Measurements from ENCODE around the gene BACH1. TPM values are rescaled to one million over a fixed set of nuclear protein-coding genes. Genes with fewer than 3 reads are reported as not detected.
A peak's percentile ranks its signal among the peaks of the same experiment; 100 is the strongest.

The BACH1 gene
- total RNA-seq, 1 donor from 2014 or later = 49.4 TPM

DNA sequence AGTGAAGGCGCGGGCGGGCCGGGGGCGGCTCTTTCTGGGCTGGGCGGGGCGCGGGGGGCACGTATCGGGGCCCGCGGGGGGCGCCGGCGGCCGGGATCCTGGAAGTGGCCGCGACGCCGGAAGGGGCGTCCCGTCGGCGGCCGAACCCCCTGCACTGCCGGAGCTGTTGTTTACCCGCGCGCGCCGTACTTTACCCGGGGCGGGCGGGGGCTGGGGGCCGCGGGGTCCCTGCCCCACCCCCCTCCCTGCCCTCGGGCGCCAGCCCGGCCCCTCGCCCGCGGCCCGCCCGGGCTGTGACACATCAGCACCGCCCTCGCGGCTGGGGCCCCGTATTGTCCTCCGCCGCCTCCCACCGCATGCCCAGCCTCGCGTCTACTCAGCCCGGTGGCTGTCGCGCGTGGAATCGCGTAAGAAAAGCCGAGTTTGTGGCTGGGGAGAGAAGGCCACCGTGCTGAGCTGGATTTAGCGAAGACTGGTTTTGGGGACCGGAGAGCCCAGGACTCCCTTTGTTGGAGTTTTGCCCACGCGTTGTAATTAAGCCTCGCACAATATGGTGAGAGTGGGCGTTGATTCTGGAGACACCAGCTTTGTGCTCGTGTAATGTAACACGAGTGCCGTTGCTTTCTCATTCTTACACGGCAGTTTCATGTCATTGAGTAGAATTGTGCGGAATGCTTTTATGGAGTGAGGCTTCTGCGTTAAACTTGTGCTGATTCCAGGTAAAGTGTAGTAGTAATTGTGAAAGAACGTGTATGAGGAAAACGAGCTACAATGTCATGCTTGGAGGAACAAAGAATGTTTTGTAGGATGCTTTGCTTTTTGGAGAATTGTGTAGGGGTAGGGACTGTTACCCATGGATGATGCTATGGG is 559 bp downstream of the BACH1 start:
- peaks cover 13% of the 10 kb centered on the region for H3K27me3 Mint-ChIP-seq (ENCODE audit: unreplicated experiment)
- TF ChIP-seq, protein P1, sequence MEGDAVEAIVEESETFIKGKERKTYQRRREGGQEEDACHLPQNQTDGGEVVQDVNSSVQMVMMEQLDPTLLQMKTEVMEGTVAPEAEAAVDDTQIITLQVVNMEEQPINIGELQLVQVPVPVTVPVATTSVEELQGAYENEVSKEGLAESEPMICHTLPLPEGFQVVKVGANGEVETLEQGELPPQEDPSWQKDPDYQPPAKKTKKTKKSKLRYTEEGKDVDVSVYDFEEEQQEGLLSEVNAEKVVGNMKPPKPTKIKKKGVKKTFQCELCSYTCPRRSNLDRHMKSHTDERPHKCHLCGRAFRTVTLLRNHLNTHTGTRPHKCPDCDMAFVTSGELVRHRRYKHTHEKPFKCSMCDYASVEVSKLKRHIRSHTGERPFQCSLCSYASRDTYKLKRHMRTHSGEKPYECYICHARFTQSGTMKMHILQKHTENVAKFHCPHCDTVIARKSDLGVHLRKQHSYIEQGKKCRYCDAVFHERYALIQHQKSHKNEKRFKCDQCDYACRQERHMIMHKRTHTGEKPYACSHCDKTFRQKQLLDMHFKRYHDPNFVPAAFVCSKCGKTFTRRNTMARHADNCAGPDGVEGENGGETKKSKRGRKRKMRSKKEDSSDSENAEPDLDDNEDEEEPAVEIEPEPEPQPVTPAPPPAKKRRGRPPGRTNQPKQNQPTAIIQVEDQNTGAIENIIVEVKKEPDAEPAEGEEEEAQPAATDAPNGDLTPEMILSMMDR (IDR thresholded peaks at IDR 0.05; ENCODE audit: unreplicated experiment) = no peak
- H3K4me1 Mint-ChIP-seq (ENCODE audit: unreplicated experiment) = peaks cover 27% of the 10 kb centered on the region
- peak overlapping the region; percentile 62 for H3K27ac Mint-ChIP-seq (ENCODE audit: unreplicated experiment)
- no peaks in the 10 kb centered on the region for H3K9me3 Mint-ChIP-seq (ENCODE audit: unreplicated experiment)
- H3K36me3 Mint-ChIP-seq (ENCODE audit: low read depth, unreplicated experiment) = no peaks in the 10 kb centered on the region
- peak; percentile 59 for DNase-seq (ENCODE audit: low spot score)
- H3K4me3 Mint-ChIP-seq (ENCODE audit: unreplicated experiment) = peak overlapping the region; percentile 93

DNA sequence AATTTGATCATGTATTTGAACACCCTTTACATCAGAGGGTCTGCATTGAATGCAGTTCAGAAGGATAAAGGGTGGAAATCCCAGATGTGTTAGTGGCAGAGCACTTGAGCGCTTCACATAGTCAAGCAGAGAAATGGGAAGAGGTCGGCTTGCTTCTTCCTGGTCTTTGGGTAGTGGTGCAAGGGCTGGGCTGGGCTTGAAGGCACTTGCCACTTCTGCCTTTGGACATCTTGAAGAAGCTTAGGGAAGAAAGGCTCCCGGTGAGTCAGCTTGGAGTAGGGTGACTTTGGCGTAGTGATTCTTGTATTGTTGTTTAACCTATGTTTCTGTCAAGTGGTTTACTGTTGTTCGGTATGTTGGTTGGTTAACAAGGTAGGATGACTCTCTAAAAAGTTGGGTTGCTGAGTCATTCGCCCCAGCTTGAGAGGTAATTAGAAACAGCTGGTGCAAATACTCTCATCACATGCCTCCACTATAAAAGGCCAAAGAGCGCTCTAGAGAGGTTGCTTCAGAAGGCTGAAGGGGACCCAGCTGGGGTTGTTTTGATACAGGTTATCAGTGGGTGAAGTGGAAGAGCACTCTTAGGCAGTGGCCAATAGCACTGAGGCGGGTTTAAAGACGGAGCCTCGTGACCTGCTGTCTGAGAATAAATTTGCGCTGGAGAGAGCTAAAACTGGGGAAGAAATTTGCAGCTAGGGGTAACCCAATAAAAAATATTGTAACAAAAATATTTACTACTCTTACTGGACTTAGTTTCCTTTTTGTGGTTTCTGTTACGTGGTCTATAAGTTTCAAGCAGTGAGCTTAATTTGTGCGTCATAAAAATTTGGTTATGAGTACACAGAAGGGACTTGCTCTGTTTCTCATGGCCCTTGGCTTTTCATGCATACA is 1.4 kb downstream of the BACH1 start:
- Mint-ChIP-seq H3K4me3 (ENCODE audit: unreplicated experiment) (peak overlapping the region; percentile 93), H3K27me3 (ENCODE audit: unreplicated experiment) (peaks cover 13% of the 10 kb centered on the region), H3K9me3 (ENCODE audit: unreplicated experiment) (no peaks in the 10 kb centered on the region), H3K27ac (ENCODE audit: unreplicated experiment) (peak overlapping the region; percentile 62), H3K4me1 (ENCODE audit: unreplicated experiment) (peaks cover 30% of the 10 kb centered on the region), H3K36me3 (ENCODE audit: low read depth, unreplicated experiment) (no peaks in the 10 kb centered on the region)
- peak; percentile 8 for DNase-seq (ENCODE audit: low spot score)
- TF ChIP-seq, protein P1 (IDR thresholded peaks at IDR 0.05; ENCODE audit: unreplicated experiment) = no peak

DNA sequence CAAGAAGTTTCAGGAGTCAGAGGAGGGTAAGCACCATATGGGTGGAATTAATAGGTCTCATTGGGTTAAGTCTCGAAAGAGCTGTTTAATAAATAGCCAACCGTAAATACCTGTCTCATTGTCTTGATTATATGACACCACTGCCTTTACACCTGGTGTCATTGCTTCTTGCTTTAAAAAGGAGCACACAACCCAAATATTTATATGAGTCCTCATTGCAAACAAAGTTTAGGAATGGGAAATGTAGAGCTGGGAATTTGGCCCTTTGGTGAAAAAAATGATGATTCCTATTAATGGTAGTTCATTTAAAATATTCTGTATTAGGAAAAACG is 2.1 kb downstream of the BACH1 start:
- H3K27ac Mint-ChIP-seq (ENCODE audit: unreplicated experiment) = no peak overlapping the region
- H3K4me3 Mint-ChIP-seq (ENCODE audit: unreplicated experiment) = no peak overlapping the region
- peaks cover 30% of the 10 kb centered on the region for H3K4me1 Mint-ChIP-seq (ENCODE audit: unreplicated experiment)
- H3K27me3 Mint-ChIP-seq (ENCODE audit: unreplicated experiment) = peaks cover 13% of the 10 kb centered on the region
- H3K36me3 Mint-ChIP-seq (ENCODE audit: low read depth, unreplicated experiment) = no peaks in the 10 kb centered on the region
- TF ChIP-seq, protein P1 (IDR thresholded peaks at IDR 0.05; ENCODE audit: unreplicated experiment) = no peak
- no peaks in the 10 kb centered on the region for H3K9me3 Mint-ChIP-seq (ENCODE audit: unreplicated experiment)
- no peak for DNase-seq (ENCODE audit: low spot score)

DNA sequence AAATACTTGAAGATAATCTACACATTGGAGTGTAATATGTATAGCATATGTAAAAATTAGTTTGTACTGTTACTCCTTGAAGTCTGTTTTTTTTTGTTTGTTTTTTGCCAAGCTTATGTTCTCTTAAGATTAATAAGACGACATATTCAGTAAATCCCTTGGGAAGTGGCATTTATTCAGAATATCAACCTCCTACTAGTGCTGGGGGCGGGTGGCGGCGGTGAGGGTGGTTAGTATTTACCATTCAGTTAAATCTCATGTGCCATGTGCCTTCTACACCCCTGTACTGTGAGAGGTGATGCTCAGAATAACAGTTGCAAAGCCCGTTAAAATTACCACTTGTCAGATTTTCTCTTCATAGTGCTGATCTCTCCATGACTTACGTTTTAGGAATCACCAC is 3.0 kb downstream of the BACH1 start:
- H3K36me3 Mint-ChIP-seq (ENCODE audit: low read depth, unreplicated experiment) = no peaks in the 10 kb centered on the region
- no peak for DNase-seq (ENCODE audit: low spot score)
- H3K9me3 Mint-ChIP-seq (ENCODE audit: unreplicated experiment) = no peaks in the 10 kb centered on the region
- no peak overlapping the region for H3K4me3 Mint-ChIP-seq (ENCODE audit: unreplicated experiment)
- peaks cover 35% of the 10 kb centered on the region for H3K4me1 Mint-ChIP-seq (ENCODE audit: unreplicated experiment)
- no peak overlapping the region for H3K27ac Mint-ChIP-seq (ENCODE audit: unreplicated experiment)
- TF ChIP-seq, protein P1 (IDR thresholded peaks at IDR 0.05; ENCODE audit: unreplicated experiment) = no peak
- H3K27me3 Mint-ChIP-seq (ENCODE audit: unreplicated experiment) = peaks cover 13% of the 10 kb centered on the region
